Forelimb muscle (tissue), 1 donor: ENCODE results near the gene ALK. TPM values are rescaled to one million over a fixed set of nuclear protein-coding genes. Genes with fewer than 3 reads are reported as not detected.

Experiments
- DNase-seq: peaks from one replicate; pipeline ENCODE4 v3.0.0-alpha.2; 2013; ENCODE audit warnings: low read depth
- polyA plus RNA-seq: library from polyadenylated mRNA; unstranded; fragments of 120-200 nt; gene quantifications from one replicate; pipeline ENCODE4 v1.2.1, GENCODE V29; 2013; ENCODE audit not compliant: insufficient read length

ALK gene
- polyA plus RNA-seq, 1 donor, result 0.03 TPM

- no peak for DNase-seq
Measured at GRCh38 chr2:29370581-29371125, 550.7 kb downstream of the ALK start.

DNA sequence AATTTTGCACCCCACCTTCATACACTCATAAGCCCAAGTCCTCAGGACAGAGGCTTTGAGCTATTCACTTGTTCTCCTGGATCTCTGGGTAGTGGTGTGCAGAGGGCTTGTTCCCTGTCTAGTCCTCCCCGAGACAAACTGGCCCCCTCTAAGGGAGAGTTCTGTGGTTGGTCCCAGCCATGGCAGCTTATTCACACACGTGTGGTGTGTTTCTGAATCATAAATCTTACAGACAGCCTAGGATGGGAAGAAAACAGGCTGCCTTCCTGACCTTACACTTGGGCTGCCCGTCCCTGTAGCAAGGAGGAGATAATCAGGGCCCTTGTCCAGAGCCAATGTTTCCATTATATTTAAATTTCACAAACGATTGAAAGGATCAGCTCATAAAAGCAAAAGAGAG, 551.2 kb downstream of the ALK start:
- no peak for DNase-seq

GRCh38 chr2:29368659-29369040, 552.7 kb downstream of the ALK start:
- no peak for DNase-seq

GRCh38 chr2:29367986-29368658, 553.3 kb downstream of the ALK start:
- DNase-seq, result no peak

DNA sequence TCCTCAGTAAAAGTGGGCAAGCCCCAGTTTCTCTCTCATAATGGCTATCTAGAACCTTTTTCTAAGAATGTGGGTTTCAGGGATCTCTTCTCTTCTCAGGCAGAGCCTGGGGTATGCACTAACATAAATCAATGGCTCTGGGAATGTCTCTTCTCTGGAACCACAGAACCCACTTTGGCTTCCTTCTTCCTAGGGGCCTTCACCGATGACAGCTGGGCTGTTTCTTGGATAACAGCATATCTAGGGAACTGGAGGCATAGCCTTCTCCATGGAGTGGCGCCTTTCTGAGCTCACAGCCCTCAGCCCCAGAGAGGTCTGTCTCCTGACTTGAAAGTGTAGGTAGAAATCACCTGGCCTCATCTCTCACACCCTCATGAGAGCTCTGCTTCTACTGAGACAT, 558.3 kb downstream of the ALK start:
- no peak for DNase-seq

GRCh38 chr2:29361231-29361630, 560.2 kb downstream of the ALK start:
- no peak for DNase-seq

GRCh38 chr2:29360016-29360784, 561.2 kb downstream of the ALK start:
- DNase-seq, result no peak

DNA sequence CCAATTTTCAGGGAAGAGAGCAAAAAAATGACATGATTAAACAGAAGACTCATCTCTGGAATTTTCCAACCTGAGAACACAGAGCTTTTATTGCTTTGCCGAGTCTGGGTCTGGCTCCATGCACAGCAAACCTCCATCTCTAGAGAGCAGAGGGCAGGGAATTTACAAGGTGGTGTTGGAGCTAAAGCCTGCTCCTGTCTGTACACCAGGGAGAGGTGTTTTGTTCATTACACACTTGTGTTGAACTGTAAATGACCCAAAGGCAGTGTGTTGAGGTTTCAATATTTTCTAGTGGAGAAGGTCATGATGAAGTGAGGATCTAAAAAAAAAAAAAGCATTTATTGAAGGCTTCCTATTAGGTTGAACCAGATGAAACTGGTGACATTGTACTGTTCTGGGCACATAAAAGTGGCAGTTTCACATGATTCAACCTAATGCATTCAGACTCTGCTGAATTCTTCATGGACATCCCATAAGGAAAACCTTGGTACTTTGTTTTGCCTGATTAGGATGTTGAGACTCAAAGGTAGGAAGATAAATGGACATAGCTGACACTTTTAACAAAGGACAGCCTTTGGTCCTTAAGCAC, 567.9 kb downstream of the ALK start:
- DNase-seq, result no peak

GRCh38 chr2:29351916-29352591, 569.3 kb downstream of the ALK start:
- DNase-seq, result no peak

DNA sequence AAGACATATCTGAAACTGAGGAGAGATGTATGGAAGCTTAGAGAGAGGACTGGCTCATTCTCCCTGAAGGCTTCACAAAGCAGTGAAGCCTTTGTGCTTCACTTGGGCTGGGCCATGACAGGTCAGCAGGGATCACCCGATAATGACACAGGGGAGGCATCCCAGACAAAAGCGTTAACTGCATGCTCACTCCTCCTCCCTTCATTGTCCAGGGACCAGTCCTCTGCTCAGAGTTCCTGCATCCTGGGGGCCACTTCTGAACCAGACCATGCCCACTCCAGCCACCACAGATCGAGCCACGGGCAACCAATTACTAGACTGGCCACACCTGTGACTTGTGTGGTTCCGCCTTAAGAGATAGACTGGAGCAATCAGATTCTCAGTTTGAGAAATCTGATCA, 570.1 kb downstream of the ALK start:
- no peak for DNase-seq

GRCh38 chr2:29349316-29350030, 571.9 kb downstream of the ALK start:
- DNase-seq, result no peak

- no peak for DNase-seq
Measured at GRCh38 chr2:29347774-29348461, 573.5 kb downstream of the ALK start.

DNA sequence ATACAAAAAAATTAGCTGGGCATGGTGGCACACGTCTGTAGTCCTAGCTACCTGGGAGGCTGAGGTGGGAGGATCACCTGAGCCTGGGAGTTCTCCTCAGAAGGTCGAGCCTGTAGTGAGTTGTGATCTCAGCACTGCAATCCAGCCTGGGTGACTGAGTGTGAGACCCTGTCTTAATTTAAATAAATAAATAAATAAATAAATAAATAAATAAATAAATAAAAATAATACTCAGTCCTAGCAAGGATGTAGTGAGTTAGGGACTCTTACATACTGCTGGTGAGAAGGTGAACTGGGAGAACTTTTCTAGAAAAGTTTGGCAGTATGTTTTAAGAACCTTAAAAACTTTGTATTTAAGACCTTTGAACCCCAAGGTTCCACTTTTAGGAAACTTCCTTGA, 576.1 kb downstream of the ALK start:
- no peak for DNase-seq

DNA sequence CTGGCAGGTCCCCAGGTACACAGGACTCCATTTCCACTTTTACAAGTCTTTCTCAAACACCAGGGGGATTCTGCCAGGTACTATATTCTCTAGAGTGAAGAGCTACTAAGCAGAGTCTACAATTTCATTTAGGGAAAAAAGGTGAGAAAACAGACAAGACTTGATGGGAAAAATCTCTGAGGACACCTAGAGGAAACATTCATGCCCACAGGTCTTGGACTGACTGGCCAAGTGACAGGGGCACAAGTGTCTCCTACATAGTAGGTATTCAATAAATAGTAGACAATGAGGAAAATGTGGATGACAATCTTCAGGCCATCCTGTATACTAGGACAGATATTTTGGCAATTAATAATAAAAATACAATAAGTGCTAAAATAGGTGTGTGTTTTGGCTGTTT, 577.6 kb downstream of the ALK start:
- no peak for DNase-seq

DNA sequence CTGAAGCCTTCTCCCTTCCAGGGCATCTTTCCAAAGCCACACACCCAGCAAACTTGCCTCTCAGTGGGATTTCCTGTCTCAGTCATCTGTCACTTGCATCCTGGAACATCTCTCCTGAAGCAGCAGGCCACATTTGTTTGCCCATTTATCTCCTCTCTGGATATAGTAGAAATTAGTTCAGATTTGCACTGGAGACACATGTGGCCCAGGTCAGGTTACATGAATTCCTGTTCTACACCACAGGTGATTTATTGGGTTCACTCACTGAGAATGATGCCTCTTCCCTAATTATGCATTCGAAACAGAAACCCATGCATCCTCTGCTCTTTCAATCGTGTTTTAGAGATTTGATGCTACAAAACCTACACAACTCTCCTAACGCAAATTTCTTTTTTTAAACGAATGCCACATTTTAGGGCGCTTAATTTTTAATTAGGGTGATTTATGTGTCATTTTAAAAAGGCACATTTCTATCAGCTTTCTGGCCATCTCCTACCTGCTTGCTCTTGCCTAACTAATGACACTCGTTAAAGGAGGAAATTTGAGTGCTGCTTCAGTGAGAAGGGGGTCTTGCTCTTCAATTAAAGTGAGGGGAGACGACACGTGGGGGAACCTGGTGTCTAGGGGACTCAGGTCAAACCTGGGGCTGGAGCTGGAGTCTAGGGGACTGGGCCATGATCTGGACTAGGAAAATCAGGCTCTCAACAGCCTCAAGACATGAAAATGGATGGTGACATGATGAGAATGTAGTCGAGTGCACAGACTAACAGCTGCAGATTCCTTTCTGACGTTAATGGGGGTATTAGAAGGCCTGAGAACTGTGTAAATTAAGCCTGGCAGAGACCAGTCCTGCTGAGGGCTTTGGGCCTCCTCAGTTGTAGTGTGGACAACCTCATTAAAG, 584.8 kb downstream of the ALK start:
- no peak for DNase-seq

GRCh38 chr2:29335396-29335795, 586.0 kb downstream of the ALK start:
- DNase-seq, result no peak

- DNase-seq, result no peak
Measured at GRCh38 chr2:29334706-29335105, 586.7 kb downstream of the ALK start.

GRCh38 chr2:29332540-29332939, 588.8 kb downstream of the ALK start:
- DNase-seq, result no peak

DNA sequence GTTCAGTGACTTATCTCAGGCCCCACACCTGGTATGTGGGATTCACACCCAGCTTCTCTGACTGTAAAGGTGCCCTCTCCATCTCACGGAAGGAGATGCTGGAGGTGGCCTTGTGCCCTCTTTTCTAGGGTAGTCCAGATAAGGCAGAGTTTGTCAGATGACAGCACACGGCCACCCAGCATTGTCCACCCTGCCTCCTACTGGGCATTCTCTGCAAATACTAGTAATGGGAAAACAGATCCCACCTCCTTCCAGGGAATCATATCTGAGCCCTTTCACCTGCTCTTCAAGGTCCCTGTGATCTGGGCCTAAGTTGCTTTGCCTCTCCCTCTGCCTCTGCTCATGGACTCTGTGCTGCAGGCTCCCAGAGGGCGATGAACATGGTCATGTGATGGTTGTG, 591.5 kb downstream of the ALK start:
- no peak for DNase-seq

- DNase-seq, result no peak
Measured at GRCh38 chr2:29326926-29327325, 594.5 kb downstream of the ALK start.
